ENCODE measurements around the gene OPTC.
"Not testable (repeated sequence)": the region's sequence is repeated elsewhere in the genome, so short reads cannot be mapped to it uniquely, and the experiment has no call there.

OPTC gene, protein sequence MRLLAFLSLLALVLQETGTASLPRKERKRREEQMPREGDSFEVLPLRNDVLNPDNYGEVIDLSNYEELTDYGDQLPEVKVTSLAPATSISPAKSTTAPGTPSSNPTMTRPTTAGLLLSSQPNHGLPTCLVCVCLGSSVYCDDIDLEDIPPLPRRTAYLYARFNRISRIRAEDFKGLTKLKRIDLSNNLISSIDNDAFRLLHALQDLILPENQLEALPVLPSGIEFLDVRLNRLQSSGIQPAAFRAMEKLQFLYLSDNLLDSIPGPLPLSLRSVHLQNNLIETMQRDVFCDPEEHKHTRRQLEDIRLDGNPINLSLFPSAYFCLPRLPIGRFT

DNA sequence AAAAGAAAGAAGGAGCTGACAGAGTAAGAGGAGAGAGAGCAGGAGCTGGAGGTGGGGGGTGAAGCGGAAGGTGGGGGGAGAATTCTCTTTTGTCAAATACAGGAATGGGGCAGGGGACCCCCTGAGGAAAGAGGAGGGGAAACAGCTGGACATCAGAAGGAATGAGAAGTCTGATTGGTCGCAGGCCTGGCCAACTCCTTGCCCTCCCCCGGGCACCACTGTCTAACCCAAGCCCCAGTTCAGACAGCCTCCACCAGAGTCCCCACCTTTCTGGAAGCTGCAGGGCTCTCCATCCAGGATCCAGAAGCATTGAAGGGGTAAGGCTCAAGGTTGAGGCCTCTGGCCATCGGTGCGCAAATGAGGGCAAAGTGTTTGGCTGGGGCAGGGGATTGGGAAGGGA is at the start of gene OPTC:
Gene OPTC, plus strand, starts transcription at position 253 of the 400 bp plus-strand sequence. CDS start 1,853 bp downstream, outside the sequence.
- no peak for DNase-seq (ENCODE audit: low read depth in 2 of 2)

DNA sequence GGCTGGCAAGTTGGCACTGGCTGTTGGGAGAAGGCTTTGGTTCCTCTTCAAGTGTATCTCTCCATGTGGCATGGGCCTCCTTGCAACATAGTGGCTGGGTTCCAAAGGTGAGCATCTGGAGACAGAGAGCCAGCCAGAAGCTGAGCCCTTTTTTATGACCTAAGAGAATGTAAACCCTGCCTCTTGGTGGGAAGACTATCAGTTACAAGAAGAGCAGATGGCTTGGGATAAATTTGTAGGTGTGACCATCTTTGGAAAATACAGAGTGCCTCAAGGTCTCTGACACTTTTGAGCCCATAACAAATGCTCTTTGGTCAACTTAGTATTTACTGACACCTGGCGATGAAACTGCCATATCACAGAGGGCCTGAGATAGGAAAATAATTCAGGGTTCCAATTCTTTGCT is 49.8 kb upstream of the OPTC start:
- no peak for DNase-seq (ENCODE audit: low read depth in 2 of 2)

DNA sequence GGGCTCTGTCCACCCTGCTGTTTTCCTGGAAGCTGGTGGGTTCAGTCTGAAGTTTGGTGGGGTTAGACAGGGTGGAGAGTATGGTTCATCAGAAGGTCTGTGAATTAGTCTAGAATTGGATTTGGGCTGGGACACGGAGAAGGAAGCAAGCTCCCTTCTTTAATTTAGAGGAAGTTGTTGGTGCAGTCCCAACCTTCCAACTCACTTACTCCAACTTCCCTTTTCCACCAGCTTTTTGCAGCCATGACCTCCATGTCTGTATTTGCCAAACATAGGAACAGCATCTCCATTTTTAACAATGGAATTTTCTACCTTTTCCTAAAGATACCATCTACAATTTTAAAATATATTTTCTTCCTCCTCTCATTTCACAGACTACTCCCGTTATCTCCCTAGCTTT is 46.8 kb upstream of the OPTC start:
- no peak for DNase-seq (ENCODE audit: low read depth in 2 of 2)

DNA sequence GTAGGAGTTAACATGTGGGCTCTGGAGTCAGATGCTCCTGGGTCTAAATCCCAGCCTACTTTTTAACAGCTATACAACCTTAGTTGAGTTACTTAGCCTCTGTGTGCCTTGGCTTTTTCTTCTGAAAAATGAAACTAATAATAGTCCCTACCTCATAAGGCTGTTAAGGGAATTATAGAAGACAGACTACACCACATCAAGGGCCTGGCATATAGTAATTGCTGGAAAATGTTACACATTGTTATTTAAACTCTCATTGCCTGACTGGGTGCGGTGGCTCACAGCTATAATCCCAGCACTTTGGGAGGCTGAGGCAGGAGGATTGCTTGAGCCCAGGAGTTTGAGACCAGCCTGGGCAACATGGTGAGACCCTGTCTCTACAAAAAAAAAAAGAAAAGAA is 46.4 kb upstream of the OPTC start:
- not testable (repeated sequence) for DNase-seq (ENCODE audit: low read depth in 2 of 2)

DNA sequence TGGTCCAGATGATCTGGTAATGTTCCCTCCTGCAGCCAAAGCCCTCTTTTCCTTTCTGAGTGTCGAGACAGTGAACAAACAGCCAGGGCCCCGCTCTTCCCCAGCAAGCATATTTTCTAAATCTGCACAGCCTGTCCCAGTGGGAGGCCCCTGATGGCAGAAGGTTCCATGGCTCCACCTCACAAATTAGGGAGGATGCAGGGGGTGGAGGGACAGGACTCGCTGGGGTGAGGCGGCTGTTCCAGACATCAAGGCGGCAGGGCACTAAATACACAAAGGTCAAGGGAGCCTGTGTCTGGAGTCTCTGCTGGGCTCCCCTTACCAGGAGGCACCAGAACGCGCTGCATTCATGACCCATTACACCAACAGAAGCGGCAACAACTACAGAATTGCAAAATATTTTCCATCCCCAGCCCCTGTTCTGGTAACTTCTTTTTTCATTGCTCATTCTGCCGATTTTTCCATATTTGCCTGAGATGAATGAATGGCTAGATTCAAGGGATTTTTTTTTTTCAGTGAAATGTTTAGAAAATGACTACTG is 45.4 kb upstream of the OPTC start:
- no peak for DNase-seq (ENCODE audit: low read depth in 2 of 2)

DNA sequence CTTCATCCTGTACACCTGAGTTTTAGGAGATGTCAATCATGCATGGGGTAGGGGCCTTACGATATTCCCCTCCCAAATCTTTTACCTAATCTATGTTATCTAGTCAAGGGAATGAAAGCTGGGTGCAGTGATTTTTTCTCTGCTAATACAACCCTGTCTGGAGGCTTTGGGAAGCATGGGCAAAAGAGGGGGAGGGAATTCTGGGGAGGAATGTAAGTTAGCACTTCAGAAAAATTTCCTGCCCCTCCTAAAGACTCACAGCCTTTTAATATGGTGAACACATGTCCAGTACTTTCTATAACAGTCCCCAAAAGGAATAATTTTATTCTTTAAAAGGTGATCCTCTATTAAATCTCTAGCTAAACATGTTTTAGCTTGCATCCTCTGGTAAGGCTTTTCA is 44.0 kb upstream of the OPTC start:
- DNase-seq (ENCODE audit: low read depth in 2 of 2), result no peak

DNA sequence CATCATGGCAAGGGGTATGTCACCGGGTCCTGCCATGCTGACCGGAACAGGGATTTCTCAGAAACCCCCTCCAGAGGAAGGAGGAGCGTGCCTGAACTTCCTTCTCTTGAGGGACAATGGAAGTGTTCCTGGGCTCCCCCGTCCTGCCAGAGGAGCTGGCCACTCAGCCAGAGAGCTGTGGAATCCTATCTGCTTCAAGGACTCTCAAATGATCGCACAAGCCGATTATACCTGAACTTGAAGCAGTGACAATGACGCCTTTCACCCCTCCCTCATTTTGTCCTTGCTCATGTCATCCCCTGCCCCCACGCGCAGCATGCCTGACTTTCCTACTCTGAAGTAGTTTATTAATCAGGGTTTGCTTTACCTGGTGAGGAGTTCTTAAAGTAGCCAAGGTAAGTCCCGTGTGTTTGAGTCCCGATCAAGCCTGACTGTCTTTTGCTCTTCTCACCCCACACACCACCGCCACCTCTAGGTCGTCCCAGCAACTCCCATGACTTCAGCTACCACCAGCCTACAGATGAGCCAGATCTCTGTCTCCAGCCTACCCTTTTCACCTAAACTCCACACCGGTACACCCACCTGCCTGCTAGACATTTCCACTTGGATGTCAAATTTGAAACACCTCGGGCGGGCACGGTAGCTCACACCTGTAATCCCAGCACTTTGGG is 43.3 kb upstream of the OPTC start:
- DNase-seq (ENCODE audit: low read depth in 2 of 2), result no peak

DNA sequence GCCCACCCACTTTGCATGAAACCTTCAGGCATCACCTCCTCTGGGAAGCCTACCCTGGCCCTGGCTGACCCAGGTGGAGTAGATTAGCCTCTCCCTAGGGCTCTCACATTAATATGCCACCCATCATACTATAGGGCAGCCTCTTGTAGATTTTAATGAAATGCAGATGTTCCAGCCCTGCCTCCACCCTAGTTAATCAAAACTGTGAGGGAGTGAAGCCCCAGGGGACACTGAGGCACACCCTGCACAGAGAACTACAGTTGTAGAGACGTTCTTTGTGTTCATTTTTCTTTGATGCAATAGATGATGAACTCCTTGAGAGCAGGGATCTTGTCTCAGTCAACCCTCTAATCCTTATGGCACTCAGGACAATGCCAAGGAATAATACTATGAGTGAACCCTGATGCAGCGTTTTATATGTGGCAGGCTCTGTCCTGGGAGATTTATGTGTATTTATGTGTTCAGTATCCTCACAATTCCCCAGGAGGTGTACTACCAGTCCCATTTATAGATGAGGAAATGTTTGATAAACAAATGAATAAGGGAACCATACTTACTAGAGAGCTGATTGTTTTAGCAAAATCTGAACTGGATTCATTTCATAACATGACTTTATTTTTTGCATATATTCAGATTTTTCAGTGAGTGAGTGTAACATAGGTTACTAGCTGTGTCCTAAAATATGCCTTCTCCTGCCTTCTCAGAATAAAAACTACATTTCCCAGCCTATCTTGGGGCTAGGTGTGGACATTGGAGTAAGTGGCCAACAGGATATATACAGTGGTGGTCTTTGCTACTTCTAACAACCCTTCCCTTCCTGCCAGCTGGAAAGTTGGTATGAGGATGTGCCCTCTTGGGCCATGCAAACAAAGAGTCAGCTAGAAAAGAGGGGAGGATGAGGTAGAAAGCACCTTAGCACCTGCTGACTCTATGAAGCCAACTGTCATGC is 41.8 kb upstream of the OPTC start:
- DNase-seq (ENCODE audit: low read depth in 2 of 2), result no peak

DNA sequence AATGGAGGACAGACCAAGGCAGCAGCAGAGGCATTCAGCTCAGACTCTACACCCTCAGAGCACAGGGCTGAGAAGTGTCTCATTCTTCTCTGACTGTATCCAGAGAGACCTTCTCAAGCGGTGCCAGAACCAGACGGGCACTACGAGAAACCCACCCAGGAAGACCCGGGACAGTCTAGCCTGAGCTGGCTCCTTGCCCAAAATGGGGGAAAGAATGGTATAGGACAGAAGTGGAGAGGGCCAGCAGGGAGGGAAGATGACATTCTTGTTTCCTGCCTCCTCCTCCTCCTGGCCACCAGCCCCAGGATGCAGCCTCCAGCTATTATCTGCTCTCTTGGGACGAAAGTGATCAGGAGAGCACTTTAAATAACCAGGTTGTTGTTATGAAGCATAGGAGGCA is 40.9 kb upstream of the OPTC start:
- no peak for DNase-seq (ENCODE audit: low read depth in 2 of 2)

DNA sequence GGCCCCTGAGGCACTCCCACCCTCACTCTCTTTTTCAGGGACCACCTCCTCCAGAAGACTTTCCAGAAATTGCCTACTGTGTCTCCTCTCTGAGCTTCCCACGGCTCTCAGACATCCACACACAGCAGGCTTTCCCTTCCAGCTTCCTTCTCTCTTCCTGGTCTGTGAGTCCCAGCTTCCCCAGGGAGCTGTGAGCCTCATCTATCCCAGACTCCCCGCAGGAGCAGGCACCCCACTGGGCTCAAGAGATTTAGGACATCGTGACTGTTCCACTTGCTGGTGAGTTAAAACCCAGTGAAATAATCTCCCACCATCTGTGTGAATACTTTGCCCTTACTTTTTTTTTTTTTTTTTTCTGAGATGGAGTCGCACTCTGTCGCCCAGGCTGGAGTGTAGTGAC is 40.3 kb upstream of the OPTC start:
- no peak for DNase-seq (ENCODE audit: low read depth in 2 of 2)

DNA sequence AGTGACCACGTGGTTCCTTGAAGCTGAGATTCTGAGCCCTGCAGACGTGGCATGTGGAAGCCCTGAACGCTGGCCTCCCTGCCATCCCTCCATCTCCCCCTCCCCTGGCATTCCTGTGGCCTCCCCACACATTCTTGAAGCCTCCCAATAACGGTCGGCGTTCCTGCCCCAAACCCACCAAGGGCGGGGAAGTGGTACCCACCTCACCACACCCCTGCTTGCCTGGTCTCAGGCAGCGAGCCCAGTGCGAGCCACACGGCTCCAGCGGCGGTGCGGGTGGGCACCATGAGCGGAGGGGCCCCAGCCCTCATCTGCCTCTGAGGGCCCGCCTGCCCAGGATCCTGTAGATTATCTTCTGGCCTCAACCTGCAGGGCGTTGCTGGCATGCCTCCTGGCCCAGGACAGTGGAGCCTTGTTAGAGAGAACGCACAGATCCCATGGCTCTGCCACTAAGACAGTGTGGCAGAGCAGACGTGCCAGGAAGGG is 38.9 kb upstream of the OPTC start:
- no peak for DNase-seq (ENCODE audit: low read depth in 2 of 2)

DNA sequence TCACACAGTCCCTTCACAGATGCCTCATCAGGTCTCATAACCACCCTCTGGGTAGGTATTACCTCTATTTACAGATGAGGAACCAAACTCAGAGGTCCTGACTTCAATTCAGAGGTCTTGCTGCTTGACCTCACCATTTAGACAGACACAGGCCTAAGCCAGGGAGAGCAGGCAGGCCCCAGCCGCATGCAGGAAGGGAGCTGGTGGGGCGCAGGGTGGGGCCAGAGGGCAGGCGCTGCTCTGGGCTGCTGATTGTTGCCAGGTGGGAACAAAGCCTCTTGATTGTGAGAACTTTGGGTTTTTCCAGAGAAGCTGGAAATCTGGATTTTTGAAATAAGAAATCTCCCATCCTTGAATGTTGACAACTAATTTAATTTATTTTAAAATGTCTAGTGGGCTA is 38.2 kb upstream of the OPTC start:
- no peak for DNase-seq (ENCODE audit: low read depth in 2 of 2)

DNA sequence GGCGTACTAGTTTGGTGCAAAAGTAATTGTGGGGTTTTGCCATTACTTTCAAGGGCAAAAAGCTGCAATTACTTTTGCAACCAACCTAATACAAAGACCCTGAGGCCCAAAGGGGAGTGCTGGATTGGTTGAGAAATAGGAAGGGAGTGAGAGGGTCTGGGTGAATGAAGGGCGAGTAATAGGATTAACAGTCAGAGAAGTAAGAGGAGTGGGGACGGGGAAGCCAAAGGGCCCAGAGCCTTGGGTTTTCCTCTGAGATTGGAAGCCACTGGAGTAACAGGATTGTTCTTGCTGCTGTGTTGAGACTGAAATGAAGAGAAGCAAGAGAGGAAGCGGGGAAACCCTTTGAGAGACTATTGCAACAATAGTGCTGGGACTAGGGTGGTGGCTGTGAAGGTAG is 37.4 kb upstream of the OPTC start:
- no peak for DNase-seq (ENCODE audit: low read depth in 2 of 2)

DNA sequence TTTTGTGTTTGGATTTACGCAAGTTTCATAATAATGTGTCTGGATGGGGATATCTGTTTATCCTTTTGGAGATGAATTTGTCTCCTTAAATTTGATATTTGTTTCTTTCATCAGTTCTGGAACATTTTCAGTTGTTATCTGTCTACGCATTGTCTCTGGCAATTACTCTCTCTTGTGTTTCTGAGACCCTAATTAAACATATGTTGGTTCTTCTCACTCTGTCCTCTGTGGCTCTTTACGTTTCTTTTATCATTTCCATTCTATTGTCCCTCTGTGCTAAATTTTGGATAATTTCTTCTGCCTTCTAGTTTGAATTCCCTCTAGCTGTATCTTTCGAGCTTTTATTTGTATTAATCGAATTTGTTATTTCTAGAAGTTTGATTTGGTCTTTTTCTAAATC is 35.9 kb upstream of the OPTC start:
- DNase-seq (ENCODE audit: low read depth in 2 of 2), result no peak

DNA sequence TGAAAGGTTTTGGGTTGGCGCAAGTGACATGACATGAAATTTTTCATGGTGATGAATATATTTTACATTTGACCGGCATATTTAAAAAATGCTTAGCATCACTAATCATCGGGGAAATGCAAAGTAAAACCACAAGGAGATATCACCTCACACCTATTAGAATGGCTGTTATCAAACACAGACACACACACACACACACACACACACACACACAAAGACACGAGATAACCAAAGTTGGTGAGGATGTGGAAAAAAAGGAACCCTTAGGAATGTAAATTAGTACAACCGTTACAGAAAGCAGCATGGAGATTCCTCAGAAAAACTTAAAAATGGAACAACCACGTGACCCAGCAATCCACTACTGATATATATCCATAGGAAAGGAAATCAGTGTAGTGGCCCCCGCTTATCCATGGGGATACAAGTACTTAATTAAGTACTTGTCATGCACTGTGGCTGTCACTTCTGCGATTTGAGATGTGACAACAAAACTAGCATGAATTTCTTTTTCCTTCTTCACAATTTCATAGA is 34.2 kb upstream of the OPTC start:
- no peak for DNase-seq (ENCODE audit: low read depth in 2 of 2)

DNA sequence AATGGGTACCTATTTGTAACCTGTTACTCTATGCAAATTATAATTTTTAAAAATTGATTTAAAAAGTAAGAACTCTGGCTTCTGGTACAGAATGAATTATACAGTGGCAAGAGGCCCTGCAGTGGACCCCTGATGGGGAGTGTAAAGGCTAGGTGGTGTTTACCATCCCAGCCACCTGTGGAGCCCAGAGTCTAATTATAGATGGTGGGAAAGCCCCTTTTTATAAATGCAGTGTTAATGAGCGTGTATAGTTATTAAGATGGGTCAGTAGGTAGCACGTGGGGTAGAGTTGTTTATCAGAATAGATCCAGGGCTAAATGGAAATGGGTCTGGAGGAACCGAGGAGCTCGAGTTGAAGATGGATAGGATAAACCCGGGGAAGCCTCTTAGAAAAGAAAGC is 32.2 kb upstream of the OPTC start:
- DNase-seq (ENCODE audit: low read depth in 2 of 2), result no peak

DNA sequence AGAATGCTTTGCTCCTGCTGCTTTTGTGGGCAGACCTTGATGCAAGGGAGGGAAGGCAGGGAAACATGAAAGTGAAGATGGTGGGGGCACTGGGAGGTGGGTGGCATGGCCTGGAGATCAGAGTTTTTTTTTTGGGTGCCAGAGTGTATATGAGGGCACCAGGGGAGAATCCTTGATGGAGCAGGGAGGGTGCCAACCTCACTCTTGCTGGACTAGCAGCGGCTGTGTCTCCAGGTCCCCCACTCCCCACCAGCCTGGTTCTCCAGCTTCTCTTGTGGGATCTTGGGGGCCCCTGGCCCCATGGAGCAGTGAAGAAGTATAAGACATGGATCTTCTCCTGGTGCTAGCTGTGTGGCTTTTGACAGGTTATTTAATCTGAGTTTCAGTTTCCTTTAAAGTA is 31.8 kb upstream of the OPTC start:
- DNase-seq (ENCODE audit: low read depth in 2 of 2), result no peak

DNA sequence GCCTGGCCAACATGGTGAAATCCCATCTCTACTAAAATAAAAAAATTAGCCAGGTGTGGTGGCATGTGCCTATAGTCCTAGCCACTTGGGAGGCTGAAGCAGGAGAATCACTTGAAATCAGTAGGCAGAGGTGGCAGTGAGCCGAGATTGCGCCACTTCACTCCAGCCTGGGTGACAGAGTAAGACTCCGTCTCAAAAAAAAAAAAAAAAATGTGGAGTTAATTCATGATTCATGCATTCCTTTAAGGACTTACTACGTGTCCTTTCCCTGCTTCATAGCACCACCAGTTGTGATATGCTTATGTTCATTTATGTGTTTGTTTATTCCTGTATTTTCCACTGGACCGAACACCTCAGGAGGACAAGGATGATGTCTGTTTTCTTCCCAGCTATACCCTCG is 31.1 kb upstream of the OPTC start:
- no peak for DNase-seq (ENCODE audit: low read depth in 2 of 2)

DNA sequence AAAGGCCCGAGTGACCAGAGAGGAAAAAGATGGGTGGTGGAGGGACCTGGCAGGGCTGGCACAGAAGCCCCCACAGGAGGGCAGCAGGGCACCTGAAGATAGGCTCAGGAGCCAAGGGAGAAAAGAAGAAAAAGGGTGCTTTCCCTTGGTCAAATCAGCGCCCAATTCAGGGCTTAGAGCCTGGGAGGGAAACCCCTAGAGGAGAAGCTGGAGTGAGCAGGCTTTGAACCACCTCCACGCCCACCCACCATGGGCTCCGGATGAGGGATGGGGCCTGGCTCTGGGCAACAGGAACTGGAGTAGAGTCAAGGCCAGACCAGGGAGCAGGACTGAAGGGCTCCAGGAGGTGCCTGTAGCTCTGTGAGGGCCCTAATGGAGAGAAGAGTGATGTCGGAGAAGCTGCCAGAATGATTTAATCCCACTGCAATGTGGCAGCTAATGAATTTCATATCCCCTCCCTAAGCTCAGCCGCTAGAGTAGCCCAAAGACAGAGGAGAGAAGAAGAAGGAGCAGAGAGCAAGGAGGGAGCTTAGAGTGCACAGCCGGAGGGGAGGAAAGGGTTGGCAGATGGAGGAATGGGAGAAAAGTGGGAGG is 30.4 kb upstream of the OPTC start:
- DNase-seq (ENCODE audit: low read depth in 2 of 2), result no peak

DNA sequence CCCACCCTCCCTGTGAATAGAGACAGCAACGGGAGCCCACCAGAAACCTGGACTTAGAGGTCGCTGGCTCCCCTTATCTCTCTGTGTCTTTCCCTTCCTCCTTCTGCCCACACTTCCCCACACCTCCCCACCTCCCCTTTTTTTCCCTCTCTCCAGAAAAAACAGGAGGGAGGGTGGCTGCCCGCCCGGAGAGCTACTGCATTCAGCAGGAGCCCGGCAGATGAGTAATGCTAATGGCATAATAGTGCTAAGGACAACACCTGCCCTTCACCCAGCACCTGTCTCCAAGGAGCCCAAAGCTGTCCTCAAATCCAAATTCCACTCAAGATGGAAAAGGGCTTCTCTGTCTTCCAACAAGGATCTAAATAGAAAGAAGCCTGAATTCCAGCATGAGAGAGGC is 29.7 kb upstream of the OPTC start:
- no peak for DNase-seq (ENCODE audit: low read depth in 2 of 2)

DNA sequence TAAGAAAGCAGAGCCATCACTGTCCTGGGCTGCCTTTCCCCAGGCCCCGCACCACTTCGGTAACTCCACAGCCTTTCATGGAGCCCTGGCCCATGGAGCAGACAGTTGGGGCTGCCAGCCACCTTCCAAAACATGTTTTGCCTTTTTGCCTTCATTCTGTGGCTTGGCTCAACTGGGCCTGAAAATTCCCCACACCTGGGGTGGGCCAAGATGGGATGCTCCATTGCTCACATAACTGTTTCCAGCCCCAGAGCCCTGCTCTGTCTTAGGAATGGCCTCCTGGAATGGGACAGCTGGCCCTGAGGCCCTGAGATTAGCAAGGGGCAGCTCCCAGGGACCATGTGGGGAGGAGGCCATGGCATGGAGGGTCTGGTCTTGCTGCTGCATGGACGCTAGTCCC is 29.2 kb upstream of the OPTC start:
- no peak for DNase-seq (ENCODE audit: low read depth in 2 of 2)
